ENCODE data around the gene CYLD.

Gene CYLD

GRCh38 chr16:50745940-50746339, 4.1 kb downstream of the CYLD start:
- ChIA-PET CTCF (interaction anchor here (1.4 kb wide), 1 partner anchor 74 kb away, joined by 6 read pairs; no protein-coding TSS in a partner anchor), POLR2A (no interaction called here)
- TF ChIP-seq L3MBTL2 (conservative IDR thresholded peaks at IDR 0.05) (no peak), ZNF384 (IDR thresholded peaks at IDR 0.05) (no peak), FOXA1 (IDR thresholded peaks at IDR 0.05) (no peak), HDGF (IDR thresholded peaks at IDR 0.05; ENCODE audit: borderline replicate concordance) (no peak), SP1 (IDR thresholded peaks at IDR 0.05) (no peak), FOXM1 (IDR thresholded peaks at IDR 0.05; ENCODE audit: borderline replicate concordance) (no peak), ARNT (IDR thresholded peaks at IDR 0.05) (no peak), BHLHE40 (IDR thresholded peaks at IDR 0.05; ENCODE audit: borderline replicate concordance) (no peak), FOXK2 (IDR thresholded peaks at IDR 0.05) (no peak)
- no peak for DNase-seq (ENCODE audit: extremely low spot score)

GRCh38 chr16:50747207-50747956, 5.5 kb downstream of the CYLD start:
- CTCF ChIA-PET, result interaction anchor here (0.6 to 1.4 kb wide), 2 partner anchors 55 to 75 kb away, joined by 3 to 6 read pairs; no protein-coding TSS in a partner anchor
- DNase-seq (ENCODE audit: extremely low spot score), result no peak
- POLR2A ChIA-PET, result no interaction called here
- TF ChIP-seq ZNF384 (IDR thresholded peaks at IDR 0.05), result no peak
- TF ChIP-seq FOXK2 (IDR thresholded peaks at IDR 0.05), result no peak
- no peak for TF ChIP-seq PKNOX1 (IDR thresholded peaks at IDR 0.05)

GRCh38 chr16:50751528-50751927, 9.6 kb downstream of the CYLD start:
- CTCF ChIA-PET, result no interaction called here

GRCh38 chr16:50752471-50753235, 10.8 kb downstream of the CYLD start:
- POLR2A ChIA-PET, result no interaction called here
- DNase-seq (ENCODE audit: extremely low spot score), result no peak
- TF ChIP-seq FOXA1 (IDR thresholded peaks at IDR 0.05), result no peak
- TF ChIP-seq NFRKB (IDR thresholded peaks at IDR 0.05), result no peak
- TF ChIP-seq ARNT (IDR thresholded peaks at IDR 0.05), result no peak
- TF ChIP-seq SUZ12 (IDR thresholded peaks at IDR 0.05), result no peak
- TF ChIP-seq ELF4 (IDR thresholded peaks at IDR 0.05), result no peak
- no peak for TF ChIP-seq FOXM1 (IDR thresholded peaks at IDR 0.05; ENCODE audit: borderline replicate concordance)
- TF ChIP-seq ZNF384 (IDR thresholded peaks at IDR 0.05), result no peak
- no peak for TF ChIP-seq LEF1 (IDR thresholded peaks at IDR 0.05; ENCODE audit: borderline replicate concordance)
- TF ChIP-seq SP1 (IDR thresholded peaks at IDR 0.05), result no peak
- no peak for TF ChIP-seq L3MBTL2 (conservative IDR thresholded peaks at IDR 0.05)
- TF ChIP-seq FOXK2 (IDR thresholded peaks at IDR 0.05), result no peak
- no peak for TF ChIP-seq TARDBP (IDR thresholded peaks at IDR 0.05)
- TF ChIP-seq PKNOX1 (IDR thresholded peaks at IDR 0.05), result no peak
- TF ChIP-seq CTBP1 (IDR thresholded peaks at IDR 0.05; ENCODE audit: borderline replicate concordance), result no peak
- TF ChIP-seq HDGF (IDR thresholded peaks at IDR 0.05; ENCODE audit: borderline replicate concordance), result no peak
- no peak for TF ChIP-seq BHLHE40 (IDR thresholded peaks at IDR 0.05; ENCODE audit: borderline replicate concordance)
- CTCF ChIA-PET, result no interaction called here

More at GRCh38 chr16:50751528-50751927, 9.6 kb downstream of the CYLD start:
- no peak for TF ChIP-seq LEF1 (IDR thresholded peaks at IDR 0.05; ENCODE audit: borderline replicate concordance)
- TF ChIP-seq CTBP1 (IDR thresholded peaks at IDR 0.05; ENCODE audit: borderline replicate concordance), result no peak
- no peak for TF ChIP-seq HDGF (IDR thresholded peaks at IDR 0.05; ENCODE audit: borderline replicate concordance)
- TF ChIP-seq TARDBP (IDR thresholded peaks at IDR 0.05), result no peak
- no peak for TF ChIP-seq BHLHE40 (IDR thresholded peaks at IDR 0.05; ENCODE audit: borderline replicate concordance)
- TF ChIP-seq ZNF384 (IDR thresholded peaks at IDR 0.05), result no peak
- no peak for TF ChIP-seq L3MBTL2 (conservative IDR thresholded peaks at IDR 0.05)
- TF ChIP-seq SP1 (IDR thresholded peaks at IDR 0.05), result no peak
- no peak for TF ChIP-seq FOXK2 (IDR thresholded peaks at IDR 0.05)
- TF ChIP-seq NFRKB (IDR thresholded peaks at IDR 0.05), result no peak
- TF ChIP-seq ARNT (IDR thresholded peaks at IDR 0.05), result no peak
- no peak for TF ChIP-seq ELF4 (IDR thresholded peaks at IDR 0.05)
- TF ChIP-seq FOXM1 (IDR thresholded peaks at IDR 0.05; ENCODE audit: borderline replicate concordance), result no peak
- DNase-seq (ENCODE audit: extremely low spot score), result no peak
- POLR2A ChIA-PET, result no interaction called here

- DNase-seq (ENCODE audit: extremely low spot score), result no peak
- ChIA-PET CTCF (interaction anchor here (1.1 kb wide), 1 partner anchor 50 kb away, joined by 4 read pairs; no protein-coding TSS in a partner anchor), POLR2A (no interaction called here)
- TF ChIP-seq CTBP1 (IDR thresholded peaks at IDR 0.05; ENCODE audit: borderline replicate concordance) (no peak), FOXK2 (IDR thresholded peaks at IDR 0.05) (no peak), BHLHE40 (IDR thresholded peaks at IDR 0.05; ENCODE audit: borderline replicate concordance) (no peak), TARDBP (IDR thresholded peaks at IDR 0.05) (no peak), SP1 (IDR thresholded peaks at IDR 0.05) (no peak), ELF4 (IDR thresholded peaks at IDR 0.05) (no peak), ARNT (IDR thresholded peaks at IDR 0.05) (no peak), ZNF384 (IDR thresholded peaks at IDR 0.05) (no peak), PKNOX1 (IDR thresholded peaks at IDR 0.05) (no peak), NFRKB (IDR thresholded peaks at IDR 0.05) (no peak), L3MBTL2 (conservative IDR thresholded peaks at IDR 0.05) (no peak), FOXA1 (IDR thresholded peaks at IDR 0.05) (no peak), FOXM1 (IDR thresholded peaks at IDR 0.05; ENCODE audit: borderline replicate concordance) (no peak)
Measured at GRCh38 chr16:50756473-50756872, 14.6 kb downstream of the CYLD start.
